ENCODE measurements around the gene EID1.

The EID1 gene

DNA sequence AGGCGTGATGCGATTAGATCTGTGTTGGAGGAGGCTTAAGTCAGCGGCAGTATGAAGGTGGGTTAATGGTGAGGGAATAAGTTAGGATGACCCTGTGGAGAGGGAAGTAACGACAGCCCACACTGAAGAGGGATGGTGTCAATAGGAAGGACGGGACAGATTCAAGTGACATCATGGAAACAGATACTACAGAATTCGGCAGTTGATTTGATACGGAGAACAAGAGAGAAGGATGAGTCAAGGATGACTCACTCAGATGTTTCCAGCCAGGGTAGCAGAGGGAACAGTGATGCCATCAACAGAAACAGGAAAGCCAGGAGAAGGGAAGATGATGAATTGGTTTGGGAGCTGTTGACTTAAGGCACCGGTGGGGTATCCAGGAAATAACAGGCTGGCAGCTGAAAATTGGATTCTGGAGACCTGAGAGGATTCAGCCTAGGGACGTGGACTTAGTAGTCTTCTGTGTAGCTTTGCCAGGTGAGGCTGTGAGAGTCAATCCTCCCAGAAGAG is 47.8 kb downstream of the EID1 start:
- WGBS (ENCODE audit: extremely low coverage, insufficient coverage, low lambda C conversion rate), result no CpG with 5 or more reads among the region's 9 CpGs
- H4K8ac ChIP-seq (ENCODE audit: low read depth, low read length), result no peak overlapping the region
- no peaks in the 10 kb centered on the region for H3K4me1 ChIP-seq (ENCODE audit: control insufficient read depth, low read depth, low read length)
- no peaks in the 10 kb centered on the region for H3K79me1 ChIP-seq (ENCODE audit: low read length)
- H3K18ac ChIP-seq (ENCODE audit: low read length), result no peak overlapping the region
- H3K56ac ChIP-seq (ENCODE audit: low read length), result no peak overlapping the region
- H3K36me3 ChIP-seq (ENCODE audit: control insufficient read depth, insufficient read depth, low read length), result no peaks in the 10 kb centered on the region
- DNase-seq, result peak; percentile 86
- no peak overlapping the region for H3K4me2 ChIP-seq (ENCODE audit: low read length)
- no peak overlapping the region for H3K4me3 ChIP-seq (ENCODE audit: low read length)
- H4K5ac ChIP-seq (ENCODE audit: low read length), result no peak overlapping the region
- H3K9ac ChIP-seq (ENCODE audit: low read length), result no peak overlapping the region
- no peak overlapping the region for H3K4ac ChIP-seq (ENCODE audit: low read depth, low read length)
- no peak overlapping the region for H3K27ac ChIP-seq (ENCODE audit: low read depth, low read length)
- no peak overlapping the region for H2AK5ac ChIP-seq (ENCODE audit: low read length)
- no peak overlapping the region for H3K23ac ChIP-seq (ENCODE audit: low read length)
- no peak overlapping the region for H2BK120ac ChIP-seq (ENCODE audit: low read depth, low read length)
- H2BK5ac ChIP-seq (ENCODE audit: low read length), result no peak overlapping the region
- no peaks in the 10 kb centered on the region for H3K27me3 ChIP-seq (ENCODE audit: insufficient read depth, low read length, poor library complexity)
- no peaks in the 10 kb centered on the region for H3K79me2 ChIP-seq (ENCODE audit: control insufficient read depth, insufficient read depth, low read length)
- no peak overlapping the region for H2BK15ac ChIP-seq (replicated peaks; ENCODE audit: low read depth)

DNA sequence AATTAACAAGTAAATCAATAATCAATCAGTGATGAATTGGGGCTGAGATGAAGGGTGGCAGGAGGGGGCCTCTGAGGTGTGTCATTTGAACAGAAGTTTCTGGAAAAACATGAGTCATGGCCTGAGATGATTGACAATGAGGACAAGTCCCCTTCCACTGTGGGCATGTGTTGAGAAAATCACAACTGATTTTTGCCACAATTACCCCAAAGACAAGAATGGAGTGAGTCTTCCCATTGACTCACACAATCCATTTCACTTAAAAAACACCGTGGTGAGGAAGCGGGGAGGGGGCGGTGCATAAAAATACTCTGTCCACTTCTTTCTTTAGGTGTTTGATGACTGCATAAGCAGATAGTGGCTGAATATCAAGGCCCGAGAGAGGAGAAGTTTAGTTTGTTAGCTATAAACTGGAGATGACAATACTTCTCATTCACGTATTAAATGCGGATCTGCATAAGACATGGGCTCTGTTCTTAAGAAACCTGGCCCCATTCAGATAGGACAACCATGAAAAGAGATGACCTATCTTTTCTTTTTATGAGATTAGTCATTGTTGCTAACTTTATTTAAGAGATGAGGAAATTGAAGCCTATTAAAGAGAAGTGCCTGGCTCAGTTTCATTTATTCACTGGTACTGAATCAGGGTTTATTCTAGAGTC is 51.1 kb downstream of the EID1 start:
- no peak overlapping the region for H3K18ac ChIP-seq (ENCODE audit: low read length)
- no peak overlapping the region for H3K4ac ChIP-seq (ENCODE audit: low read depth, low read length)
- no peaks in the 10 kb centered on the region for H3K79me2 ChIP-seq (ENCODE audit: control insufficient read depth, insufficient read depth, low read length)
- H2AK5ac ChIP-seq (ENCODE audit: low read length), result no peak overlapping the region
- no peak overlapping the region for H3K23ac ChIP-seq (ENCODE audit: low read length)
- no peak overlapping the region for H2BK120ac ChIP-seq (ENCODE audit: low read depth, low read length)
- no peak overlapping the region for H4K5ac ChIP-seq (ENCODE audit: low read length)
- WGBS (ENCODE audit: extremely low coverage, insufficient coverage, low lambda C conversion rate), result no CpG with 5 or more reads among the region's 6 CpGs
- H3K4me3 ChIP-seq (ENCODE audit: low read length), result no peak overlapping the region
- no peaks in the 10 kb centered on the region for H3K79me1 ChIP-seq (ENCODE audit: low read length)
- no peak overlapping the region for H3K56ac ChIP-seq (ENCODE audit: low read length)
- no peak overlapping the region for H2BK5ac ChIP-seq (ENCODE audit: low read length)
- H3K36me3 ChIP-seq (ENCODE audit: control insufficient read depth, insufficient read depth, low read length), result no peaks in the 10 kb centered on the region
- no peak for DNase-seq
- no peak overlapping the region for H3K4me2 ChIP-seq (ENCODE audit: low read length)
- H3K9ac ChIP-seq (ENCODE audit: low read length), result no peak overlapping the region
- H3K27ac ChIP-seq (ENCODE audit: low read depth, low read length), result no peak overlapping the region
- H3K4me1 ChIP-seq (ENCODE audit: control insufficient read depth, low read depth, low read length), result no peaks in the 10 kb centered on the region
- no peaks in the 10 kb centered on the region for H3K27me3 ChIP-seq (ENCODE audit: insufficient read depth, low read length, poor library complexity)
- no peak overlapping the region for H4K8ac ChIP-seq (ENCODE audit: low read depth, low read length)
- no peak overlapping the region for H2BK15ac ChIP-seq (replicated peaks; ENCODE audit: low read depth)

DNA sequence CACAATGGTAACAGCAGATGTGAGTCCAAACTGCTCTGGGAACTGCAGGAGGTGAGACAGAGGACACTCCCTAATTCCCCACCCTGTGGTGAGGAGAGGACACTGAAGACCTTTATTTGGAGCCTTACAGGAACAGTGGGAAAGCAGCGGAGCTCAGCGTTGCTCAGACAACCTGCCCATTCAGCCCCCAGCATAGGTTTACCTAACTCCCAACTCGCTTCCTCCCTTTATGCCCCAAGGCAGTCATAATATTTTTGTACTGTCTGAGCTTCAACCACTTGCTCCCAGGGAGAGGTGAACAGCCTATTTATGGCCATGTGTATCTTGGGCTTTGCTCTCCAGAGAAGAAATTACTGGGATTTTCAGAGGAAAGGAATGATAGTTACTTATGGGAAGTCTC is 51.7 kb downstream of the EID1 start:
- Histone ChIP-seq H4K5ac (ENCODE audit: low read length) (no peak overlapping the region), H3K23ac (ENCODE audit: low read length) (no peak overlapping the region), H2BK15ac (replicated peaks; ENCODE audit: low read depth) (no peak overlapping the region), H3K27me3 (ENCODE audit: insufficient read depth, low read length, poor library complexity) (no peaks in the 10 kb centered on the region), H4K8ac (ENCODE audit: low read depth, low read length) (no peak overlapping the region), H3K4me2 (ENCODE audit: low read length) (no peak overlapping the region), H2AK5ac (ENCODE audit: low read length) (no peak overlapping the region), H3K18ac (ENCODE audit: low read length) (no peak overlapping the region), H3K4ac (ENCODE audit: low read depth, low read length) (no peak overlapping the region), H3K4me3 (ENCODE audit: low read length) (no peak overlapping the region), H3K9ac (ENCODE audit: low read length) (no peak overlapping the region), H2BK120ac (ENCODE audit: low read depth, low read length) (no peak overlapping the region), H3K4me1 (ENCODE audit: control insufficient read depth, low read depth, low read length) (no peaks in the 10 kb centered on the region), H3K27ac (ENCODE audit: low read depth, low read length) (no peak overlapping the region), H3K79me1 (ENCODE audit: low read length) (no peaks in the 10 kb centered on the region), H3K79me2 (ENCODE audit: control insufficient read depth, insufficient read depth, low read length) (no peaks in the 10 kb centered on the region), H3K36me3 (ENCODE audit: control insufficient read depth, insufficient read depth, low read length) (no peaks in the 10 kb centered on the region), H3K56ac (ENCODE audit: low read length) (no peak overlapping the region), H2BK5ac (ENCODE audit: low read length) (no peak overlapping the region)
- WGBS (ENCODE audit: extremely low coverage, insufficient coverage, low lambda C conversion rate), result no CpG with 5 or more reads among the region's 3 CpGs
- DNase-seq, result no peak
